Measurements from ENCODE around the gene CDH23.

The CDH23 gene

GRCh38 chr10:71600849-71601248 is 204.1 kb downstream of the CDH23 start:
- TF ChIP-seq ZFX (IDR thresholded peaks at IDR 0.05; ENCODE audit: borderline replicate concordance) (no peak), CTCF (IDR thresholded peaks at IDR 0.05) (no peak)
- no peak overlapping the region for H3K27ac ChIP-seq

- no peak overlapping the region for H3K27ac ChIP-seq
- TF ChIP-seq ZFX (IDR thresholded peaks at IDR 0.05; ENCODE audit: borderline replicate concordance) (no peak), CTCF (IDR thresholded peaks at IDR 0.05) (no peak)
Observed at GRCh38 chr10:71601273-71601672, 204.6 kb downstream of the CDH23 start.

GRCh38 chr10:71603150-71603549 is 206.4 kb downstream of the CDH23 start:
- no peak for TF ChIP-seq CTCF (IDR thresholded peaks at IDR 0.05)
- no peak for TF ChIP-seq ZFX (IDR thresholded peaks at IDR 0.05; ENCODE audit: borderline replicate concordance)
- no peak overlapping the region for H3K27ac ChIP-seq

GRCh38 chr10:71603754-71604153 is 207.0 kb downstream of the CDH23 start:
- H3K27ac ChIP-seq, result no peak overlapping the region
- no peak for TF ChIP-seq ZFX (IDR thresholded peaks at IDR 0.05; ENCODE audit: borderline replicate concordance)
- TF ChIP-seq CTCF (IDR thresholded peaks at IDR 0.05), result no peak

- TF ChIP-seq ZFX (IDR thresholded peaks at IDR 0.05; ENCODE audit: borderline replicate concordance) (no peak), CTCF (IDR thresholded peaks at IDR 0.05) (no peak)
- no peak overlapping the region for H3K27ac ChIP-seq
Observed at GRCh38 chr10:71604324-71605018, 207.8 kb downstream of the CDH23 start.

GRCh38 chr10:71605263-71605962 is 208.7 kb downstream of the CDH23 start:
- TF ChIP-seq CTCF (IDR thresholded peaks at IDR 0.05) (no peak), ZFX (IDR thresholded peaks at IDR 0.05; ENCODE audit: borderline replicate concordance) (no peak)
- no peak overlapping the region for H3K27ac ChIP-seq

All from 22Rv1 (cell line).